Caco-2 (cell line): ENCODE data around the gene OBP2B. TPM values are rescaled to one million over a fixed set of nuclear protein-coding genes. Genes with fewer than 3 reads are reported as not detected.
"Not testable (repeated sequence)": the region's sequence is repeated elsewhere in the genome, so short reads cannot be mapped to it uniquely, and the experiment has no call there.

Experiments used
- BruUV-seq: library from RNA; stranded (reverse); fragments of 400-500 nt; replicated peaks from 2 replicates; lab custom pipeline; 2021; lab: Mats Ljungman, UMichigan
- CTCF ChIA-PET: fragments of 300-600 bp; sonication (Branson Sonifier 250); formaldehyde crosslinking; loops from one replicate; lab custom pipeline; 2022; ENCODE audit warnings: antibody characterized with exemption; lab: Charles Lee
- POLR2A ChIA-PET: fragments of 300-600 bp; sonication (Branson Sonifier 250); formaldehyde crosslinking; loops from one replicate; lab custom pipeline; 2022; ENCODE audit warnings: antibody characterized with exemption; lab: Charles Lee
- DNase-seq, 2 experiments: peaks; one replicate each; pipeline versions ENCODE4 v3.0.0 to v3.0.0-alpha.2; 2020 to 2022
- H3K27me3 ChIP-seq: replicated peaks from 2 replicates; pipeline ENCODE4 v1.6.0; 2011; ENCODE audit warnings: low read length; ENCODE audit not compliant: control insufficient read depth, insufficient read depth
- H3K36me3 ChIP-seq: 2 replicates; pipeline ENCODE4 v1.5.1; 2011; ENCODE audit warnings: low read length; ENCODE audit not compliant: control insufficient read depth, insufficient read depth
- H3K4me1 ChIP-seq: fragments of 250-450 bp; sonication (Bioruptor Pico); 2 replicates; pipeline ENCODE4 v1.5.1; 2020; ENCODE audit warnings: mild to moderate bottlenecking
- H3K4me3 ChIP-seq: 2 replicates; pipeline ENCODE4 v1.5.1; 2011; ENCODE audit warnings: low read depth, mild to moderate bottlenecking, control low read depth, low read length
- H3K9me3 ChIP-seq: fragments of 250-450 bp; sonication (Bioruptor Pico); 2 replicates; pipeline ENCODE4 v1.5.1; 2020; ENCODE audit warnings: mild to moderate bottlenecking, moderate library complexity
- H3K27ac Mint-ChIP-seq: one replicate; pipeline ENCODE4 v1.8.0; 2022; ENCODE audit warnings: mixed read lengths; ENCODE audit not compliant: unreplicated experiment
- H3K27me3 Mint-ChIP-seq: one replicate; pipeline ENCODE4 v1.8.0; 2022; ENCODE audit warnings: mixed read lengths; ENCODE audit not compliant: insufficient read depth, unreplicated experiment
- H3K36me3 Mint-ChIP-seq: one replicate; pipeline ENCODE4 v1.8.0; 2022; ENCODE audit warnings: mild to moderate bottlenecking, mixed read lengths; ENCODE audit not compliant: insufficient read depth, unreplicated experiment
- H3K4me1 Mint-ChIP-seq: one replicate; pipeline ENCODE4 v1.8.0; 2022; ENCODE audit warnings: low read depth, mixed read lengths; ENCODE audit not compliant: unreplicated experiment
- H3K4me3 Mint-ChIP-seq: one replicate; pipeline ENCODE4 v1.8.0; 2022; ENCODE audit warnings: mild to moderate bottlenecking, moderate library complexity, mixed read lengths; ENCODE audit not compliant: unreplicated experiment
- H3K9me3 Mint-ChIP-seq: one replicate; pipeline ENCODE4 v1.8.0; 2022; ENCODE audit warnings: mixed read lengths; ENCODE audit not compliant: unreplicated experiment
- intact Hi-C: fragments of 100-400 bp; cut with micrococcal nuclease; formaldehyde crosslinking; loops from one replicate; pipeline ENCODE4 v1.10.0; 2022; ENCODE audit not compliant: unreplicated experiment
- total RNA-seq: library from RNA; stranded (reverse); gene quantifications from 2 replicates; pipeline ENCODE4 v1.2.3, GENCODE V29; 2022
- TF ChIP-seq, protein P1 (sequence below), 2 experiments: fragments of 200-600 bp in 1 of 2; IDR thresholded peaks; 1 replicate in 1 of 2; 2 replicates in 1 of 2; pipeline versions ENCODE4 v1.5.1 to v1.8.0; 2011 to 2022; ENCODE audit warnings: antibody characterized with exemption in 1 of 2, control low read depth in 1 of 2, inconsistent platforms in 1 of 2, low read depth in 1 of 2, low read length in 1 of 2, mild to moderate bottlenecking in 1 of 2, moderate library complexity in 1 of 2; ENCODE audit not compliant: insufficient read depth in 1 of 2, severe bottlenecking in 1 of 2, unreplicated experiment in 1 of 2

Gene OBP2B
- total RNA-seq, 1 experiment from 2014 or later: not detected

DNA sequence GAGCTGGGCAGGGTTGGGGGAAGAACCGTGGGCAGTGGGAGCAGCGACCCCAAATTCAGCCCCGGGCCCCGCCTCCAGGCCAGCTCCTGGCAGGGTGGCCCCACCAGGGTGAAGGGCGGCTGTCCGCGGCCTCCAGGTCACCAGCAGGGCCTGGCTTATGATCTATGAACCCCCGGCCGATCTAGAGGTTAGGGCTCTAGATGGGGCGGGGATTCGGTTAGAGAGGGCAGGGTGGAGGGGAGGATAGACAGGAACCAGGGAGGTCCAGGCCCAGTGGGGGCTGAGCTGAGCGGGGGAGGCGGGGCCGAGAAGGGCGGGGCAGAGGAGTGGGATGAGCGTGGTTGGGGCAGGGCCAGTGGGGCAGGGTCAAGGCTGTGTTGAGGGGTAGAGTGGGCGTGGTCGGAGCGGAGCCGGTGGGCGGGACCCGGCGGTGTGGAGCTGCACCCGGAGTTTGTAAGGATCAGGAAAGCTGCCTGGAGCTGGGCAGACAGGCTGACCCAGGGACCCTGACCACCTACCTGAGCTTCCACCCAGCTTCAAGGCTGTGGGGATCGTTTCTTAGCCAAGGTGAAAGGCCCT, 29.3 kb upstream of the OBP2B start:
- Mint-ChIP-seq H3K9me3 (no peaks in the 10 kb centered on the region), H3K27me3 (no peaks in the 10 kb centered on the region), H3K4me3 (peak overlapping the region; percentile 72), H3K27ac (no peak overlapping the region), H3K4me1 (no peaks in the 10 kb centered on the region), H3K36me3 (no peaks in the 10 kb centered on the region)
- intact Hi-C loops: no loop called here
- TF ChIP-seq, protein P1, sequence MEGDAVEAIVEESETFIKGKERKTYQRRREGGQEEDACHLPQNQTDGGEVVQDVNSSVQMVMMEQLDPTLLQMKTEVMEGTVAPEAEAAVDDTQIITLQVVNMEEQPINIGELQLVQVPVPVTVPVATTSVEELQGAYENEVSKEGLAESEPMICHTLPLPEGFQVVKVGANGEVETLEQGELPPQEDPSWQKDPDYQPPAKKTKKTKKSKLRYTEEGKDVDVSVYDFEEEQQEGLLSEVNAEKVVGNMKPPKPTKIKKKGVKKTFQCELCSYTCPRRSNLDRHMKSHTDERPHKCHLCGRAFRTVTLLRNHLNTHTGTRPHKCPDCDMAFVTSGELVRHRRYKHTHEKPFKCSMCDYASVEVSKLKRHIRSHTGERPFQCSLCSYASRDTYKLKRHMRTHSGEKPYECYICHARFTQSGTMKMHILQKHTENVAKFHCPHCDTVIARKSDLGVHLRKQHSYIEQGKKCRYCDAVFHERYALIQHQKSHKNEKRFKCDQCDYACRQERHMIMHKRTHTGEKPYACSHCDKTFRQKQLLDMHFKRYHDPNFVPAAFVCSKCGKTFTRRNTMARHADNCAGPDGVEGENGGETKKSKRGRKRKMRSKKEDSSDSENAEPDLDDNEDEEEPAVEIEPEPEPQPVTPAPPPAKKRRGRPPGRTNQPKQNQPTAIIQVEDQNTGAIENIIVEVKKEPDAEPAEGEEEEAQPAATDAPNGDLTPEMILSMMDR (IDR thresholded peaks at IDR 0.05; ENCODE audit: insufficient read depth in 1 of 2, low read depth in 1 of 2, low read length in 1 of 2, severe bottlenecking in 1 of 2, unreplicated experiment in 1 of 2): no peak
- no TSS peak for BruUV-seq
- DNase-seq: peak; percentile 58 to 86
- no peak overlapping the region for H3K4me3 ChIP-seq
- no peaks in the 10 kb centered on the region for H3K36me3 ChIP-seq
- H3K4me1 ChIP-seq: peaks cover 10% of the 10 kb centered on the region
- POLR2A ChIA-PET: interaction anchor here (0.6 kb wide), 2 partner anchors 104 to 154 kb away, joined by 4 to 5 read pairs; no protein-coding TSS in a partner anchor
- H3K27me3 ChIP-seq: no peaks in the 10 kb centered on the region
- no peaks in the 10 kb centered on the region for H3K9me3 ChIP-seq
- CTCF ChIA-PET: interaction anchor here (2.3 kb wide), 1 partner anchor 51 kb away, joined by 12 read pairs; no protein-coding TSS in a partner anchor

DNA sequence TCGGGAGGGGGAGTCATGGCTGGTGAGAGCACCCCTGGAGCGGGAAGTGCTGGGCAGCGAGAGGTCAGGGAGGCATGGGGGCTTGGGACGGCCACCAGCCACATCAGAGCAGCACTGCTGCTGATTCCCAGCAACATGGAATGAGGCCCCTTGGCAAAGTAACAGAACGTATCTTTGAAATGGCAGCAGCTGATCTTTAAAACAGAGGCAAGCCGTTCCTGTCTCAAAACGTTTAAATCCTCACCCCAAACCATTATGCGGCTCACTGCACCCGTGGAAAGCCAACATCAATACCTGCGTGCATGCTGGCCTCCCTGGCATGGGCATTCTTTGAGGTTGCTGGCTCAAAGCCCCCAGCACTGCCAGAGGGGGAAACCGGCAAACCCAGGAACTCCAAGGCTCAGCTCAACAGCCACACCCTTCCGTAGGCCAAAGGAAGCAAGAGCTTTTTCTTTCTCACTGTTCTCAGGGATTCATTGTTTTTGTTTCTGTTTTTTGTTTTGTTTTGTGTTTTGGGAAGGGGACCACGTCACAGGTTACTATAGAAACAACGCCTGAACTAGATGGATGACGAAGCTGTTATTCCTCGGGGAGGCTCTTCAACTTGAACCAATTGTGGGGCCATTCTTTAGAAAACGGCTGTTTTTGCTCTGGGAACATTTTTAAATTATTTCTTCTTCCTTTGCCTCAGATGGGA, 28.1 kb upstream of the OBP2B start:
- Histone ChIP-seq H3K27me3 (no peaks in the 10 kb centered on the region), H3K4me3 (no peak overlapping the region), H3K4me1 (peaks cover 10% of the 10 kb centered on the region), H3K9me3 (no peaks in the 10 kb centered on the region), H3K36me3 (no peaks in the 10 kb centered on the region)
- Mint-ChIP-seq H3K4me1 (no peaks in the 10 kb centered on the region), H3K9me3 (no peaks in the 10 kb centered on the region), H3K4me3 (no peak overlapping the region), H3K36me3 (no peaks in the 10 kb centered on the region), H3K27ac (no peak overlapping the region), H3K27me3 (no peaks in the 10 kb centered on the region)
- BruUV-seq: no TSS peak
- TF ChIP-seq, protein P1 (IDR thresholded peaks at IDR 0.05; ENCODE audit: insufficient read depth in 1 of 2, low read depth in 1 of 2, low read length in 1 of 2, severe bottlenecking in 1 of 2, unreplicated experiment in 1 of 2): no peak
- no peak for DNase-seq
- POLR2A ChIA-PET: no interaction called here
- intact Hi-C loops: no loop called here
- CTCF ChIA-PET: interaction anchor here (1.0 kb wide), 1 partner anchor 48 kb away, joined by 3 read pairs; no protein-coding TSS in a partner anchor

DNA sequence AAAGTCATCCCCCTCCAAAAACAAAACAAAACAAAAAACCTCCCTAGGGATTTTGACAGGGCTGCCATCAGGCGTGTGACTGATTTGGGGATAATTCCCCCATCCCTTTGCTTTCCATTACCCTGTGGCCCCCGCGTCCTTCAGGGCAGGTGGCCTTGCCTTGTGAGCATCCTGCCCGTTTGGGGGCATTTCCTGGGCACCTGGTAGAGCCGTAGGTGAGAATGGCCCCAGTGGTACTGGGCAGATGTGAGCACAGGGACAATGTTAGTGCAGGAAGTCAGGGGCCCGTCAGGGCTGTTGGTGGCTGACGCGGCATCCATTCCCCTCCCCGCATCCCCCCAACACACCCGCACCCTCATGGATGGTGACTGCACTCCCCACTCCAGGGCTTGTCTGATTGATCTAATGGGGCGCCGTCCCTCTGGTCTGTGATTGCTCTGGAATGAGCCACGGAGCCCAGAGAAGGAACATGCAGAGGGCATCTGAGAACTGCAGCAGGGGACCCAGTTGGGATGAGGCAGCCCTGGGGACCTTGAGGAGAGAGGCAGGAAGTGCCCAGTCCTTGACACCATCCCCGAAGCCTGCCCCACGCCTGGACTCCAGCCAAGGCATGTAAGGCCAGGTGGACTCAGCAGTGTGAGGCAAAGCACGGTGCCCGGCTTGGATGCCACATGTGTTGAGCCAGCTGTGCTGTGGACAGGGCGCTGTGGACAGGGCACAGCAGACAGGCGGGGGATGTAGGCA, 27.4 kb upstream of the OBP2B start:
- H3K4me1 ChIP-seq, H3K27me3 ChIP-seq, DNase-seq, H3K4me3 Mint-ChIP-seq, H3K9me3 Mint-ChIP-seq, H3K4me3 ChIP-seq, intact Hi-C loops, H3K36me3 ChIP-seq, H3K4me1 Mint-ChIP-seq, H3K27ac Mint-ChIP-seq, H3K27me3 Mint-ChIP-seq, BruUV-seq, H3K36me3 Mint-ChIP-seq, POLR2A ChIA-PET, H3K9me3 ChIP-seq: not testable (repeated sequence)
- CTCF ChIA-PET: interaction anchor here (0.5 to 1.0 kb wide), 2 partner anchors 47 to 48 kb away, joined by 3 to 6 read pairs; no protein-coding TSS in a partner anchor
